Rectal smooth muscle tissue (tissue), 1 donor: ENCODE results near the gene ZNF358.
A peak's percentile ranks its signal among the peaks of the same experiment; 100 is the strongest.

Source experiments
- H3K27ac ChIP-seq: one replicate; pipeline ENCODE4 v1.7.0; 2013; ENCODE audit warnings: low read depth, low read length, inconsistent platforms
- H3K27me3 ChIP-seq: one replicate; pipeline ENCODE4 v1.7.0; 2013; ENCODE audit warnings: low read length; ENCODE audit not compliant: control insufficient read depth, insufficient read depth
- H3K36me3 ChIP-seq: one replicate; pipeline ENCODE4 v1.7.0; 2013; ENCODE audit warnings: low read length; ENCODE audit not compliant: control insufficient read depth, insufficient read depth
- H3K4me1 ChIP-seq: one replicate; pipeline ENCODE4 v1.7.0; 2013; ENCODE audit warnings: low read length; ENCODE audit not compliant: control insufficient read depth, insufficient read depth
- H3K4me3 ChIP-seq: one replicate; pipeline ENCODE4 v1.7.0; 2013; ENCODE audit warnings: low read length
- H3K9ac ChIP-seq: one replicate; pipeline ENCODE4 v1.7.0; 2013; ENCODE audit warnings: low read length

ZNF358 gene

DNA sequence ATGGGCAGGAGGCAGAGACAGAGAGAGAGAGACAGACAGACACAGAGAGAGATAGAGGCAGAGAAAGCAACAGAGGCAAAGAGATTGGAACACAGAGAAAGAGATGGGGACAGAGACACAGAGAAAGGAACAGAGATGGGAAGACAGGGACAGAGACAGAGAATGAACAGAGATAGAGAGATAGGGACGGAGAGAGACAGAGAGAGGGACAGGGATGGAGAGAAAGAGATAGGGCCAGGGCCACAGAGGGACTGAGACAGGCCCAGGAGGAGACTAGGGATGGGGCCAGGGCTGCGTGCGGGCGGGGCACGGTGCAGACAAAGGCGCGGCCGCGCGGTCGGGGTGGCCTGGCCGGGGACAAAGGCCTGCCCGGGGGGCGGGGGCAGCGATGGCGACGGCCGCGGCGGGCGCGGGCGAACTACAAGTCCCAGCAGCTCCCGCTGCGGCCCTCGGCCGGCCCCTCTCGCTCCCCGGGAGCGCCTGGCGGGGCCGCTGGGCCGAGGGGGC is at the start of gene ZNF358:
Gene ZNF358 (plus strand): TSS at position 459 of the 507 bp plus-strand sequence. CDS start 3,140 bp downstream, outside the sequence.
- H3K4me3 ChIP-seq: peak within 1 kb of the TSS; percentile 86
- H3K9ac ChIP-seq: peak within 1 kb of the TSS; percentile 63
- H3K4me1 ChIP-seq: peaks cover 10% of the 10 kb centered on the region
- peaks cover 2% of the 10 kb centered on the region for H3K36me3 ChIP-seq
- H3K27me3 ChIP-seq: no peaks in the 10 kb centered on the region
- H3K27ac ChIP-seq: peak within 1 kb of the TSS; percentile 90

DNA sequence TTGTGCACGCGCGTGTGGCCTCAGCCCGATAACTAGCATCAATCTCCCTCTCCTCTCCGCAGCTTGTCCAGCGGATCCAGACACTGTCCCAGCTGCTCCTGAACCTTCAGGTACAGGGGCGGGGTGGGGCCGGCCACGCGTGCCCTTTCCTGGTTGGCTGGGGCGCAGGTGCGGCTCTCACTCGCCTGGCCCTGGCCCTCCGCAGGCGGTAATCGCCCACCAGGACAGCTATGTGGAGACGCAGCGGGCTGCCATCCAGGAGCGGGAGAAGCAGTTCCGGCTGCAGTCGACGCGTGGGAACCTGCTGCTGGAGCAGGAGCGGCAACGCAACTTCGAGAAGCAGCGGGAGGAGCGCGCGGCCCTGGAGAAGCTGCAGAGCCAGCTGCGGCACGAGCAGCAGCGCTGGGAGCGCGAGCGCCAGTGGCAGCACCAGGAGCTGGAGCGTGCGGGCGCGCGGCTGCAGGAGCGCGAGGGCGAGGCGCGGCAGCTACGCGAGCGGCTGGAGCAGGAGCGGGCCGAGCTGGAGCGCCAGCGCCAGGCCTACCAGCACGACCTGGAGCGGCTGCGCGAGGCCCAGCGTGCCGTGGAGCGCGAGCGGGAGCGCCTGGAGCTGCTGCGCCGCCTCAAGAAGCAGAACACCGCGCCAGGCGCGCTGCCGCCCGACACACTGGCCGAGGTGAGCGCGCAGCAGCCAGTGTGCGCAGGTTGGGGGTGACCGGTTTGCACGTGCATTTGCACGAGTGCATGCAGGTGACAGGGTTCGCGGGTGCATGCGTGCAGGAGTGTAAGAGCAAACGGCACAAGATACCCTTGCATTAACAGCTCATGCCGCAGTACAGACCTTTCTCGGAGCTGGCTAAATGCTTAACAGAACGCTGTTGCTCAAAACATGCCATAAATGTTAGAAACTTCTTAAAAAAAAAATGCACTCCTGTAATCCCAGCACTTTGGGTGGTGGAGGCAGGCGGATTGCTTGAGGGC is 48.6 kb upstream of the ZNF358 start:
- peaks cover 44% of the 10 kb centered on the region for H3K36me3 ChIP-seq
- H3K27ac ChIP-seq: no peak overlapping the region

DNA sequence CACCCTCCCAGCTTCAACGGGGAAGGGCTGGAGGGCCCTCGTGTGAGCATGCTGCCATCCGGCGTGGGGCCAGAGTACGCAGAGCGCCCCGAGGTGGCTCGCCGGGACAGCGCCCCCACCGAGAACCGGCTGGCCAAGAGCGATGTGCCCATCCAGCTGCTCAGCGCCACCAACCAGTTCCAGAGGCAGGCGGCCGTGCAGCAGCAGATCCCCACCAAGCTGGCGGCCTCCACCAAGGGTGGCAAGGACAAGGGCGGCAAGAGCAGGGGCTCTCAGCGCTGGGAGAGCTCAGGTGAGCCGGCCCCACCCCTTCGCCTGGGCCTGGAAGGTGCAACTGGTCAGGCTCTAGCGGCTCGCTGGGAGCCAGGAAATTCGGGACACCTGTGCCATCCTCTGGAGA is 47.1 kb upstream of the ZNF358 start:
- Histone ChIP-seq H3K9ac (no peak overlapping the region), H3K36me3 (peaks cover 34% of the 10 kb centered on the region), H3K4me1 (no peaks in the 10 kb centered on the region), H3K4me3 (no peak overlapping the region), H3K27me3 (no peaks in the 10 kb centered on the region), H3K27ac (no peak overlapping the region)

More for the DNA sequence above, 48.6 kb upstream of the ZNF358 start:
- H3K9ac ChIP-seq: no peak overlapping the region
- no peak overlapping the region for H3K4me3 ChIP-seq
- no peaks in the 10 kb centered on the region for H3K4me1 ChIP-seq
- no peaks in the 10 kb centered on the region for H3K27me3 ChIP-seq

DNA sequence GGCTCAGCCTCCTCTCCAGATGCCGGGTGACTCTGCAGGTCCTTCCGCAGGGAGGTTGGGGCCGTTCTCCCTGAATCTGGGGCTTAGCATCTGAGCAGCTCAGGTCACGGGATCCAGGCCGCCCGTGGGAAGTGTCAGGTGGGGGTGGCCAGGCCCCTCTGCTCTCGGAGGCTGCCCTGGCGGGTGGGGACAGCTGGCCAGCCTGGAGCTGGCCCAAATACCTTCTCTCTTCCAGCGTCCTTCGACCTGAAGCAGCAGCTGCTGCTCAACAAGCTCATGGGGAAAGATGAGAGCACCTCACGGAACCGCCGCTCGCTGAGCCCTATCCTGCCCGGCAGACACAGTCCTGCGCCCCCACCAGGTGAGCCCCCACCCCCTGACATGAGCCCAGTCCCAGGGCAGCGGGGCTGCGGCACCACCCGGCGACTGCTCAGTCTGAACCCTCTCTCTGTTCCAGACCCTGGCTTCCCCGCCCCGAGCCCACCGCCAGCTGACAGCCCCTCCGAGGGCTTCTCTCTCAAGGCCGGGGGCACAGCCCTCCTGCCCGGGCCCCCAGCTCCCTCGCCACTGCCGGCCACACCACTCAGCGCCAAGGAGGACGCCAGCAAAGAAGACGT is 46.1 kb upstream of the ZNF358 start:
- no peak overlapping the region for H3K9ac ChIP-seq
- H3K4me1 ChIP-seq: no peaks in the 10 kb centered on the region
- no peaks in the 10 kb centered on the region for H3K27me3 ChIP-seq
- no peak overlapping the region for H3K27ac ChIP-seq
- H3K4me3 ChIP-seq: no peak overlapping the region
- peaks cover 27% of the 10 kb centered on the region for H3K36me3 ChIP-seq

DNA sequence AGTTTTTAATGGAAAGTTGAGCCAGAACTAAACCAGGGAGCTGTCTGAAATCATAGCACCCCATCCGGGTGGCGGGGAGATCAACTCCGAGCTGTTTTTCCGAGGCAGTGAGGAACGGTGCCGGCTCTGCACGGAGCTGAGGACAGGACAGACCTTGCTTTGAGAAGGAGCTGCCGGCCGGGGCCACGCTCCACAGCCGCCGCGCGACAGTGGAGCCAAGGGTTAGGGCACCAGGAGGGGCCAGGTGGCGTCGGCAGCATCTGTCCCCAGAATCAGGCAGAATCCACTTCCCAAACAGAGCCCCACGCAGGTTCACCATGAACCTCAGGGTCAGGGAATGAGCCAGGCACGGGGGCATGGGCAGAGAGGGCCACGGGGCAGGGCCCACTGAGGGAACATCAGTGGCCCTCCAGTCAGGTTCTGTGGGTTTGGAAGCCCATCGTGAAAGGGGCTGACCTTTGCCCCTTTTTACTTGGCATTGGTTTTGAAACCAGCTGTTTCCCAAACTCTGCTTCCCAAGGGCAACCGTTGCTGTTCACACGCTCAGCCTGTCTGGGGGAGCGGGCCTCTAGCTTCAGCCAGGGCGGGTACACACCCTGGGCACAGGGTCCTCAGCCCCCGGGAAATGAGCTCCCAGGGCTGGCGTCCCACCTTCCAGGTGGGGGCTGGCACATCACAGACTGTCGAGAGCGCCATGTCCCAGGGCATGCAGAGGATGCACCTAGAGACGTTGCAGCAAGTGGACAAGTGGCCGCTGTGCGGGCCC is 45.2 kb upstream of the ZNF358 start:
- Histone ChIP-seq H3K9ac (no peak overlapping the region), H3K27ac (no peak overlapping the region), H3K27me3 (no peaks in the 10 kb centered on the region), H3K4me1 (no peaks in the 10 kb centered on the region), H3K4me3 (no peak overlapping the region), H3K36me3 (peaks cover 24% of the 10 kb centered on the region)

DNA sequence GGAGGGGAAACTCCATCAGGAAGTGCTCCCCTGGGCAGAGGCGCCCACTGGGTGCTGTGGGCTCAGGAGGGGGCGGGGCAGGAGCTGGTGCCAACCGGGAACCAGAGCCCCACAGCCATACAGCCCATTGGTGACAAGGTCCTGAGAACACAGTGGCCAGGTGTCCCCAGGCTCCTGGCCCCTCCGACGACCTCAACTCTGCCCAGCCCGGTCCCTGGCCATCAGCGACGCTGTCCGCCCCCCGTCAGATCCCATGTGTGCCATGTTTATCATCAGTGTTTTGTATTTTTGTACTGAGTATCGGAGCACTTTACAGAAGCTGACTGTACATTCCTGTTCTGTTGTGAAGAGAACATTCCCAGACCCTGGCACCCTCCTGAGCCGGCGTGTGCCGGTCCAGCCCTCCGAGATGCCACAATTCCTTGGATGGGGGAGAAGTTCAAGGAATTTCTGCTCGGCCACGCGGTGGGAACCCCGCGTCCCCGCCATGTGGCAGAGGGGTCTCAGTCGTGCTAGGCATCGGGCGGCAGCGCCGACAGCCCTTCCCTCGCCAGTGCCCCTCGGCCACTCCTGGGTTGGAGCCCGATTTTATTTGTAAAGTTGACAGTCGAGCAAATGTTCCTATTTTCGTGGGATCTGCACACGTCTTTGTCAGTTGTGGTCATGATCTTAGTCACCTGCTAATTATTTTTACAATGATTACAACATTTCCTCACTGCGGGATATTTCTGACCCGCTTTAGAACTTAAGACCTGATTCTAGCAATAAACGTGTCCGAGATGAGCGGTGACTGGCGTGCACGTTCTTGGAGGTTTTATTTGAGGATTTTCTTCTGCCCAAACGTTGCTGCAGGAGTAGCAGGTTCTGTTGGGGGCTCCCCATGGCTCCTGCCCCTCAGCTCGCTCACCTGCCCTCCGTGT is 43.9 kb upstream of the ZNF358 start:
- Histone ChIP-seq H3K27me3 (no peaks in the 10 kb centered on the region), H3K27ac (no peak overlapping the region), H3K9ac (no peak overlapping the region), H3K4me1 (no peaks in the 10 kb centered on the region), H3K4me3 (no peak overlapping the region), H3K36me3 (peaks cover 21% of the 10 kb centered on the region)

DNA sequence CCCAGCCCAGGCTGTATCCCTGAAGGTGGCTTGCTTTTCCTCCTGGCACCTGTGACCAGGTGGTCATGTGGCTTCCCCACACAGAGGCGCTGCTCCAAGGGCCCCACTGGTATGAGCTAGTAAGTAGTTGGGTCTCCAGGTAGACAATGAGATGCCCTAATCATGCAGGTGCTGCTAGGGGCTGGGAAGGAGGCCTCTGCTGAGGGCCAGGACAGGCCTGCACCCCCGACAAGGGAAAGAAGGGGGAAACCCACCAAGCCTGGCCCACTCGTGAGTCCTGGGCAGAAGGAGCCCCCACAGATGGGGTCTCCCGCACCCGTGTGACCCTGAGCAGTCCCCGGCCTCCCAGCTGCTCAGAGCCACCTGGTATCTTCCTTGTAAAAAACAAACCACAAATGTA is 40.2 kb upstream of the ZNF358 start:
- Histone ChIP-seq H3K27ac (no peak overlapping the region), H3K27me3 (no peaks in the 10 kb centered on the region), H3K36me3 (peaks cover 8% of the 10 kb centered on the region), H3K9ac (no peak overlapping the region), H3K4me3 (no peak overlapping the region), H3K4me1 (no peaks in the 10 kb centered on the region)

DNA sequence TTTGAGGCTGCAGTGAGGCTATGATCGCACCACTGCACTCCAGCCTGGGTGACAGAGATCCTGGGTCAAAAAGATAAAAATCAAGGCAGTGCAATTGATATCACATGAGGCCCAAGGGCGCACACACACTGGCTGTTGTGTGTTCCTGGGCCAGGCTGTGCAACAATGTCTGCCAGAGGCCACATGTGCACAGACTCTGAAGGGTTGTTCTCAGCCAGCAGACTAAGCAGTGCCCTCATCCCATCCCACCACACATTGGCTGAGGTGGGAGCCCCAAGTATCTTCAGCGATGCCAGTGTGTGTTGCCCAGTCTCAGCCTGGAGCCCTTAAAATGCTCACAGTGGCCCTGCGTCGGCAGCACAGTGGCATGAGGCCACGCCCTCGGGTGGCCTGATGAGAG is 39.7 kb upstream of the ZNF358 start:
- H3K27me3 ChIP-seq: no peaks in the 10 kb centered on the region
- peaks cover 2% of the 10 kb centered on the region for H3K36me3 ChIP-seq
- H3K4me1 ChIP-seq: no peaks in the 10 kb centered on the region
- H3K27ac ChIP-seq: no peak overlapping the region
- no peak overlapping the region for H3K9ac ChIP-seq
- H3K4me3 ChIP-seq: no peak overlapping the region

DNA sequence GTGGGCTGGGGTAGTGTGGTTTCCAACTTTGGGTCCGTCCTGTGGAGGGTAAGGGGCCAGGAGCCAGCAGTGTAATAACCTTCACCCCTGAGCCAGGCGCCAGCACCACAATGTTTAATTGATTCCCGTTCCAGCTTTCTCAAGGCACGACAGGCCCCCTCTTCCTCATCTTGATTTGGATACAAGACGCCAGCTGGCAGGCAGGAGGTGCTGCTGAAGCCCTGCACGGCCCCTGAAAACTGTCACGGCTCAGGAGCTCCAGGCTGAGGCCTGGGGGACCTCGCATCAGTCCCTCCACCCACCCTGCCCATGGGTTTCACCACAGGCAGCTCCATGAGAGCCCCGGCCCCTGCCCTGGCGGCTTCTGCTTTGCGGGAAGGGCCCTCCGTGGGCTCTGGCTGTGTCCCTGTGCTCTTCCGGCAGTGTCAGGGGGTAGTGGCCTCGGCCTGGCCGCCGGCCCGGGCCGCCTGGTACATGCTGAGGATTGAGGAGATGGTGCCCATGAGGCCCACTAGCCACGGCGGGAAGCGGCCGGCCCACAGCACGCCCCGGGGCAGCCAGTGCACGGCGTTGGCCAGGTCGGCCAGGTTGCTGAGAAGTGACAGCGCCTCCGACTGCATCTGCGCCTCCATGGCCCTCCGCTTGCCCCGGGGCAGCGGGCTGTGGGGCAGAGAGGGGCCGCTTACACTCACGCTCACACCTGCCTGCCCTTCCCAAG is 39.0 kb upstream of the ZNF358 start:
- no peak overlapping the region for H3K4me3 ChIP-seq
- H3K4me1 ChIP-seq: no peaks in the 10 kb centered on the region
- H3K36me3 ChIP-seq: no peaks in the 10 kb centered on the region
- H3K27ac ChIP-seq: no peak overlapping the region
- no peak overlapping the region for H3K9ac ChIP-seq
- H3K27me3 ChIP-seq: no peaks in the 10 kb centered on the region

DNA sequence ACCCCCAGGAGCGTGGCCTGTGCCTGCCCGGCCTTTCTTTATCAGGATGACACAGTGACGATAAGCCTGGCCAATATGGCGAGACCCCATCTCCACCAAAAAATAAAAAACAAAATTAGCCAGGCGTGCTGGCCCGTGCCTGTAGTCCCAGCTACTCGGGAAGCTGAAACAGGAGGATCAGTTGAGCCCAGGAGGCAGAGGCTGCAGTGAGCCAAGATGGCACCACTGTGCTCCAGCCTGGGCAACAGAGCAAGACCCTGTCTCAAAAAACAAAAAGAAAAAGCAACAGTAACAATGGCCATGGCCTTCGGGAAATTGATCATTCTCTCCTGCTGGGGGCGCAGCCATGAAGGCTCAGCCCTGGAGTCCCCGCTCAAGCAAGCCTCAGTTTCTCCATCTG is 38.1 kb upstream of the ZNF358 start:
- Histone ChIP-seq H3K36me3 (no peaks in the 10 kb centered on the region), H3K9ac (no peak overlapping the region), H3K4me1 (no peaks in the 10 kb centered on the region), H3K27ac (no peak overlapping the region), H3K4me3 (no peak overlapping the region), H3K27me3 (no peaks in the 10 kb centered on the region)
